Measurements from ENCODE around the gene ARAP1.

DNA sequence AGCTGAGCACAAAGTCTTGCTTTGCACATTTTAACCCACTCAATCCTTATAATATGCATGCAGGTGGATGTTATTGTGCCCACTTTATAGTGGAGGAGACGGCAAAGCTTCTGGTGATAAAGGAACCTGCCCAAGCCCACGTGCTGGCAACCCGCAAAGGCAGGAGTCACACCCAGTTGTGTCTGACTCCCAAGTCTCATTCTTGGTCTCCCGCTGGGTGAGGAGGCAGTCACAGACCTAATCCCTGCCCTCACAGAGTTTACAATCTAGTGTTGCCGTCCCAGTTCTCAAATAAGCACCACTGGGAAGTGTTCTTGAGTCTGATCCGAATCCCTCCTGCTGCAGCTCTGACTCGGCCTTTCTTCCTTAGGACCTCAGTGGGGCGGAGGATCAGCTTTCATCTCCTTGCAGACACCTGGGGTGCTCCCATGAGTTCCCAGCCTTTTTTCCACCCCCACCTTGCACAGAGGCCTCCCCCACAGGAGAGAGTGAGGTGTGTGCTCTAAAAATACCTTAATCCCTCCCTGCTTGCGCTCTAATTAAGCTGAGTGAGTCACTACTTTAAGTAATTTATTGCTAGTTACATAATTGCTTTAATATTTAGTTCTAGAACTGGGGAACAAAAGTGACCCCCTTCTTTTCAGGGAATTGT is 93.1 kb downstream of the ARAP1 start:
- TF ChIP-seq POLR2A (IDR thresholded peaks at IDR 0.05) (no peak), CTCF (IDR thresholded peaks at IDR 0.05) (no peak)

Measured in Peyer's patch (tissue), 4 donors.